ENCODE measurements around the gene EFNA5. TPM values are rescaled to one million over a fixed set of nuclear protein-coding genes. Genes with fewer than 3 reads are reported as not detected.

The EFNA5 gene
- total RNA-seq, 1 experiment from 2014 or later = 1.5 TPM

GRCh38 chr5:107532169-107532878 lies 138.4 kb downstream of the EFNA5 start:
- Histone ChIP-seq H3K27me3 (replicated peaks; ENCODE audit: control insufficient read depth, insufficient read depth, low read length) (no peaks in the 10 kb centered on the region), H3K36me3 (ENCODE audit: control insufficient read depth, insufficient read depth, low read length) (no peaks in the 10 kb centered on the region), H3K9me3 (no peaks in the 10 kb centered on the region), H3K4me1 (no peaks in the 10 kb centered on the region), H3K4me3 (ENCODE audit: low read depth, low read length) (no peak overlapping the region)
- H3K36me3 Mint-ChIP-seq (ENCODE audit: insufficient read depth, unreplicated experiment) = no peaks in the 10 kb centered on the region
- H3K27me3 Mint-ChIP-seq (ENCODE audit: insufficient read depth, unreplicated experiment) = peaks cover 7% of the 10 kb centered on the region
- BruUV-seq (replicated peaks) = no TSS peak
- POLR2A ChIA-PET = no interaction called here
- intact Hi-C loops (cut with micrococcal nuclease; ENCODE audit: unreplicated experiment) = no loop called here
- TF ChIP-seq CTCF (IDR thresholded peaks at IDR 0.05; ENCODE audit: insufficient read depth in 1 of 2, low read depth in 1 of 2, low read length in 1 of 2, severe bottlenecking in 1 of 2, unreplicated experiment in 1 of 2) = no peak
- no peaks in the 10 kb centered on the region for H3K4me1 Mint-ChIP-seq (ENCODE audit: low read depth, unreplicated experiment)
- H3K27ac Mint-ChIP-seq (ENCODE audit: unreplicated experiment) = no peak overlapping the region
- DNase-seq = no peak
- H3K4me3 Mint-ChIP-seq (ENCODE audit: unreplicated experiment) = no peak overlapping the region
- H3K9me3 Mint-ChIP-seq (ENCODE audit: unreplicated experiment) = no peaks in the 10 kb centered on the region
- CTCF ChIA-PET = no interaction called here

GRCh38 chr5:107531308-107531707 lies 139.4 kb downstream of the EFNA5 start:
- Histone ChIP-seq H3K4me1 (no peaks in the 10 kb centered on the region), H3K36me3 (ENCODE audit: control insufficient read depth, insufficient read depth, low read length) (no peaks in the 10 kb centered on the region), H3K27me3 (replicated peaks; ENCODE audit: control insufficient read depth, insufficient read depth, low read length) (no peaks in the 10 kb centered on the region), H3K9me3 (no peaks in the 10 kb centered on the region), H3K4me3 (ENCODE audit: low read depth, low read length) (no peak overlapping the region)
- no peak for TF ChIP-seq CTCF (IDR thresholded peaks at IDR 0.05; ENCODE audit: insufficient read depth in 1 of 2, low read depth in 1 of 2, low read length in 1 of 2, severe bottlenecking in 1 of 2, unreplicated experiment in 1 of 2)
- Mint-ChIP-seq H3K27me3 (ENCODE audit: insufficient read depth, unreplicated experiment) (peaks cover 7% of the 10 kb centered on the region), H3K9me3 (ENCODE audit: unreplicated experiment) (no peaks in the 10 kb centered on the region), H3K4me1 (ENCODE audit: low read depth, unreplicated experiment) (no peaks in the 10 kb centered on the region), H3K4me3 (ENCODE audit: unreplicated experiment) (no peak overlapping the region), H3K27ac (ENCODE audit: unreplicated experiment) (no peak overlapping the region), H3K36me3 (ENCODE audit: insufficient read depth, unreplicated experiment) (no peaks in the 10 kb centered on the region)
- no peak for DNase-seq
- ChIA-PET CTCF (no interaction called here), POLR2A (no interaction called here)
- no TSS peak for BruUV-seq (replicated peaks)
- intact Hi-C loops (cut with micrococcal nuclease; ENCODE audit: unreplicated experiment) = no loop called here

- intact Hi-C loops (cut with micrococcal nuclease; ENCODE audit: unreplicated experiment) = no loop called here
- no peak for DNase-seq
- H3K27ac Mint-ChIP-seq (ENCODE audit: unreplicated experiment) = no peak overlapping the region
- Histone ChIP-seq H3K4me1 (no peaks in the 10 kb centered on the region), H3K27me3 (replicated peaks; ENCODE audit: control insufficient read depth, insufficient read depth, low read length) (no peaks in the 10 kb centered on the region), H3K4me3 (ENCODE audit: low read depth, low read length) (no peak overlapping the region), H3K36me3 (ENCODE audit: control insufficient read depth, insufficient read depth, low read length) (no peaks in the 10 kb centered on the region), H3K9me3 (no peaks in the 10 kb centered on the region)
- BruUV-seq (replicated peaks) = no TSS peak
- H3K9me3 Mint-ChIP-seq (ENCODE audit: unreplicated experiment) = no peaks in the 10 kb centered on the region
- POLR2A ChIA-PET = no interaction called here
- H3K27me3 Mint-ChIP-seq (ENCODE audit: insufficient read depth, unreplicated experiment) = peaks cover 7% of the 10 kb centered on the region
- no peaks in the 10 kb centered on the region for H3K36me3 Mint-ChIP-seq (ENCODE audit: insufficient read depth, unreplicated experiment)
- no peak for TF ChIP-seq CTCF (IDR thresholded peaks at IDR 0.05; ENCODE audit: insufficient read depth in 1 of 2, low read depth in 1 of 2, low read length in 1 of 2, severe bottlenecking in 1 of 2, unreplicated experiment in 1 of 2)
- H3K4me3 Mint-ChIP-seq (ENCODE audit: unreplicated experiment) = no peak overlapping the region
- no peaks in the 10 kb centered on the region for H3K4me1 Mint-ChIP-seq (ENCODE audit: low read depth, unreplicated experiment)
- CTCF ChIA-PET = no interaction called here
Measured at GRCh38 chr5:107529618-107530017, 141.1 kb downstream of the EFNA5 start.
